HG02798 (cell line): ENCODE results near the gene TUBA4A.
A peak's percentile ranks its signal among the peaks of the same experiment; 100 is the strongest.
"Not testable (repeated sequence)": the region's sequence is repeated elsewhere in the genome, so short reads cannot be mapped to it uniquely, and the experiment has no call there.

Experiments used
- ATAC-seq: cut with Tn5 transposase; IDR thresholded peaks from one replicate; pipeline ENCODE4 v1.9.1; 2021; ENCODE audit warnings: mild to moderate bottlenecking; ENCODE audit not compliant: unreplicated experiment, poor library complexity

TUBA4A gene

GRCh38 chr2:219287580-219288265, 34.0 kb upstream of the TUBA4A start:
- ATAC-seq = no peak

- not testable (repeated sequence) for ATAC-seq
Observed at GRCh38 chr2:219287116-219287440, 33.4 kb upstream of the TUBA4A start.

- ATAC-seq = no peak
Observed at GRCh38 chr2:219286436-219287115, 32.9 kb upstream of the TUBA4A start.

- no peak for ATAC-seq
Observed at GRCh38 chr2:219285894-219286425, 32.2 kb upstream of the TUBA4A start.

- no peak for ATAC-seq
Observed at GRCh38 chr2:219285373-219285735, 31.6 kb upstream of the TUBA4A start.

- ATAC-seq = no peak
Observed at GRCh38 chr2:219284501-219285372, 31.0 kb upstream of the TUBA4A start.

GRCh38 chr2:219282943-219283581, 29.3 kb upstream of the TUBA4A start:
- ATAC-seq = no peak

- no peak for ATAC-seq
Observed at GRCh38 chr2:219282375-219282774, 28.7 kb upstream of the TUBA4A start.

- no peak for ATAC-seq
Observed at GRCh38 chr2:219281588-219281987, 27.9 kb upstream of the TUBA4A start.

- ATAC-seq = no peak
Observed at GRCh38 chr2:219280651-219281050, 26.9 kb upstream of the TUBA4A start.

- ATAC-seq = no peak
Observed at GRCh38 chr2:219279916-219280516, 26.3 kb upstream of the TUBA4A start.

- peak; percentile 88 for ATAC-seq
Observed at GRCh38 chr2:219279151-219279915, 25.6 kb upstream of the TUBA4A start, which contains the start of gene DNAJB2. Gene DNAJB2, plus strand, starts transcription at chr2:219279366. Its CDS starts 468 bp downstream, at chr2:219279834.

- no peak for ATAC-seq
Observed at GRCh38 chr2:219278655-219279150, 25.0 kb upstream of the TUBA4A start.

- peak; percentile 24 for ATAC-seq
Observed at GRCh38 chr2:219277703-219278654, 24.3 kb upstream of the TUBA4A start.

GRCh38 chr2:219274361-219274921, 20.7 kb upstream of the TUBA4A start:
- no peak for ATAC-seq

- no peak for ATAC-seq
Observed at GRCh38 chr2:219273937-219274336, 20.2 kb upstream of the TUBA4A start.

- ATAC-seq = no peak
Observed at GRCh38 chr2:219272995-219273394, 19.3 kb upstream of the TUBA4A start.

- no peak for ATAC-seq
Observed at GRCh38 chr2:219272356-219272755, 18.6 kb upstream of the TUBA4A start.
